Naive thymus-derived CD4-positive, alpha-beta T cell (primary cell): ENCODE data around the gene DMXL1. TPM values are rescaled to one million over a fixed set of nuclear protein-coding genes. Genes with fewer than 3 reads are reported as not detected.

Experiments
- ATAC-seq: fragments of 150-1000 bp; cut with Tn5 transposase; 2 replicates; pipeline ENCODE4 v1.10.0; 2021; ENCODE audit warnings: mild to moderate bottlenecking, moderate library complexity
- CTCF ChIA-PET: fragments of 350-600 bp; sonication (Branson Sonifier 250); formaldehyde crosslinking; loops from one replicate; lab custom pipeline; 2021; ENCODE audit warnings: antibody characterized with exemption; lab: Charles Lee
- POLR2A ChIA-PET: fragments of 350-600 bp; sonication (Branson Sonifier 250); formaldehyde crosslinking; loops from one replicate; lab custom pipeline; 2021; ENCODE audit warnings: antibody characterized with exemption, inconsistent platforms; lab: Charles Lee
- DNase-seq, 9 donors: peaks; one replicate each; pipeline versions ENCODE4 v3.0.0 to v3.0.0-alpha.2; 2020 to 2022; ENCODE audit warnings: mixed read lengths in 1 of 9
- H3K27ac ChIP-seq: one replicate; pipeline ENCODE4 v1.7.0; 2013; ENCODE audit warnings: mild to moderate bottlenecking, low read depth, low read length, moderate library complexity
- H3K27me3 ChIP-seq, 2 donors: one replicate each; pipeline ENCODE4 v1.7.0; 2013; ENCODE audit warnings: low read length in 2 of 2, mild to moderate bottlenecking in 2 of 2, moderate library complexity in 2 of 2; ENCODE audit not compliant: control insufficient read depth in 2 of 2, insufficient read depth in 2 of 2
- H3K36me3 ChIP-seq, 3 experiments: 1 replicate in 2 of 3; 2 replicates in 1 of 3; pipeline ENCODE4 v1.7.0; 2013; ENCODE audit warnings: low read length in 3 of 3, mild to moderate bottlenecking in 3 of 3, moderate library complexity in 1 of 3; ENCODE audit not compliant: insufficient read depth in 3 of 3, control insufficient read depth in 2 of 3
- H3K4me1 ChIP-seq, 2 donors: one replicate each; pipeline ENCODE4 v1.7.0; 2013; ENCODE audit warnings: low read length in 2 of 2, mild to moderate bottlenecking in 2 of 2, moderate library complexity in 1 of 2; ENCODE audit not compliant: control insufficient read depth in 2 of 2, insufficient read depth in 2 of 2
- H3K4me3 ChIP-seq: 2 replicates; pipeline ENCODE4 v1.7.0; 2013; ENCODE audit warnings: mild to moderate bottlenecking, low read length
- H3K9me3 ChIP-seq, 3 experiments: 1 replicate in 2 of 3; 2 replicates in 1 of 3; pipeline ENCODE4 v1.7.0; 2013; ENCODE audit warnings: low read length in 3 of 3; ENCODE audit not compliant: control insufficient read depth in 2 of 3
- H3K27ac Mint-ChIP-seq, 9 donors: one replicate each; pipeline ENCODE4 v1.8.0; 2020 to 2022; ENCODE audit warnings: mixed read lengths in 9 of 9, mild to moderate bottlenecking in 8 of 9, moderate library complexity in 5 of 9, inconsistent platforms in 2 of 9
- H3K27me3 Mint-ChIP-seq, 5 donors: one replicate each; pipeline ENCODE4 v1.8.0; 2021 to 2022; ENCODE audit warnings: mixed read lengths in 5 of 5, mild to moderate bottlenecking in 1 of 5
- H3K36me3 Mint-ChIP-seq, 5 donors: one replicate each; pipeline ENCODE4 v1.8.0; 2020 to 2022; ENCODE audit warnings: mixed read lengths in 5 of 5, mild to moderate bottlenecking in 3 of 5, inconsistent platforms in 1 of 5
- H3K4me1 Mint-ChIP-seq, 7 donors: one replicate each; pipeline ENCODE4 v1.8.0; 2020 to 2022; ENCODE audit warnings: mixed read lengths in 7 of 7, mild to moderate bottlenecking in 3 of 7, inconsistent platforms in 1 of 7
- H3K4me3 Mint-ChIP-seq, 10 donors: one replicate each; pipeline ENCODE4 v1.8.0; 2020 to 2022; ENCODE audit warnings: mild to moderate bottlenecking in 10 of 10, mixed read lengths in 10 of 10, moderate library complexity in 6 of 10, inconsistent platforms in 2 of 10
- H3K9me3 Mint-ChIP-seq, 11 donors: one replicate each; pipeline ENCODE4 v1.8.0; 2020 to 2022; ENCODE audit warnings: mixed read lengths in 11 of 11, mild to moderate bottlenecking in 4 of 11, inconsistent platforms in 1 of 11, moderate library complexity in 1 of 11
- intact Hi-C, 2 donors: fragments of 100-400 bp; cut with micrococcal nuclease; formaldehyde crosslinking; loops; one replicate each; pipeline ENCODE4 v1.15.1; 2023
- polyA plus RNA-seq, 2 donors: library from polyadenylated mRNA; unstranded; fragments of 300-500 nt; fragmentation: Illumina TruSeq; gene quantifications; one replicate each; pipeline ENCODE4 v1.2.3, GENCODE V29; 2021
- total RNA-seq, 6 experiments: library from RNA in 5 of 6; stranded (reverse) in 5 of 6; gene quantifications; 1 replicate in 5 of 6; 2 replicates in 1 of 6; pipeline ENCODE4 v1.2.3 and lab custom pipeline; 2021 to 2026

DMXL1 gene
- total and polyA plus RNA-seq, 7 experiments from 2014 or later = 16.5 to 40.8 (median 32.0) TPM

DNA sequence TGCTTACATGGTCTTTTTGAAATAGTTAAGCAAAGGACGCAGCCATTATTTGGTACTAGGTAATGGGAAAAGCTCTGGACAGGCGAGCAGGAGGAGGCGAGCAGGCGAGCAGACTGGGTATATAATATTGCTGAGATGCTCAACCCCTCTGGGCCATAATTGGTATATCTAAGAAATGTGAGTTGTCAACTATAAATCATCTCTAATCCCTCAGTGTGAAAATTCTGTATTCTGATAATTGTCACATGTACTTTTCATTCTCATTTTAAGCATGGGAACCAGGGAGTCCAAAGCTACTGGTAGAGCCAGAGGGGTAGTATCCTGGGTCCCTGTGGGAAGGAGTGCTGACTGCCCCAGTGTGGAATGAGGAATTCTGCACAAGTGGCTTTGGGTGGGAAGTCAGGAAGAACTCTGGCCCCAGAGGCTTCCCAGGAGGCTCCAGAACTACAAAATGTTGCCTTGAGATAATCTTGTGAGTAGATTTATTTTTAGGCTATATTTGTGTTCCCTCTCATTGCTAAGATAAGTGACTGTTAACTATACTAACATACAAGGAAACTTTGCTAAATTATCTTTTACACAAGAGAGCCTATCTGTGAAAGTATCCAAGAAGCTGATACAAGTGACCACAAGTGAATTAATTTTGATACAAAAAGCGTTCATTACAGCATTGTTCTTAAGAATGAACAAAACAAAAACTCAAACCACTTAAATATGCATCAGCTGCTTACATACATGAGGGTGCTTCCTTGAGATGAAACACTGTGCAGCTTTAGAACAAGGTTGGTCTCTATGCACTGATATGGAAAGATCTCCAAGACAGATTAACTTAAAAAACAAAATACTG lies 214.4 kb downstream of the DMXL1 start:
- peak; percentile 54 for ATAC-seq
- H3K27ac Mint-ChIP-seq = peak overlapping the region; percentile 76 to 100 (median 96)
- peaks cover 8 to 40% (median 28%) of the 10 kb centered on the region in 5 donors for H3K36me3 Mint-ChIP-seq
- H3K9me3 Mint-ChIP-seq = peaks cover 0 to 1% (median 0%) of the 10 kb centered on the region in 11 donors
- Histone ChIP-seq H3K4me3 (peak overlapping the region; percentile 22), H3K4me1 (peaks cover 96 to 97% of the 10 kb centered on the region in 2 donors), H3K27me3 (no peaks in the 10 kb centered on the region), H3K36me3 (peaks cover 0 to 7% (median 0%) of the 10 kb centered on the region in 3 experiments), H3K9me3 (no peaks in the 10 kb centered on the region), H3K27ac (peak overlapping the region; percentile 82)
- H3K27me3 Mint-ChIP-seq = no peaks in the 10 kb centered on the region
- peaks cover 84 to 100% (median 100%) of the 10 kb centered on the region in 7 donors for H3K4me1 Mint-ChIP-seq
- intact Hi-C loops = loop anchor here in 1 of 2 donors (2.0 to 5.0 kb wide), 2 partner anchors 16 to 47 kb away; no protein-coding TSS in a partner anchor
- peak in 5 of 9 donors; percentile 34 to 70 (median 43) for DNase-seq
- ChIA-PET POLR2A (interaction anchor here (0.7 to 21.1 kb wide), 5 partner anchors 14 to 149 kb away, joined by 3 to 466 read pairs (median 7); no protein-coding TSS in a partner anchor), CTCF (interaction anchor here (1.4 kb wide), 1 partner anchor 30 kb away, joined by 5 read pairs; no protein-coding TSS in a partner anchor)
- peak overlapping the region; percentile 62 to 97 (median 82) for H3K4me3 Mint-ChIP-seq

DNA sequence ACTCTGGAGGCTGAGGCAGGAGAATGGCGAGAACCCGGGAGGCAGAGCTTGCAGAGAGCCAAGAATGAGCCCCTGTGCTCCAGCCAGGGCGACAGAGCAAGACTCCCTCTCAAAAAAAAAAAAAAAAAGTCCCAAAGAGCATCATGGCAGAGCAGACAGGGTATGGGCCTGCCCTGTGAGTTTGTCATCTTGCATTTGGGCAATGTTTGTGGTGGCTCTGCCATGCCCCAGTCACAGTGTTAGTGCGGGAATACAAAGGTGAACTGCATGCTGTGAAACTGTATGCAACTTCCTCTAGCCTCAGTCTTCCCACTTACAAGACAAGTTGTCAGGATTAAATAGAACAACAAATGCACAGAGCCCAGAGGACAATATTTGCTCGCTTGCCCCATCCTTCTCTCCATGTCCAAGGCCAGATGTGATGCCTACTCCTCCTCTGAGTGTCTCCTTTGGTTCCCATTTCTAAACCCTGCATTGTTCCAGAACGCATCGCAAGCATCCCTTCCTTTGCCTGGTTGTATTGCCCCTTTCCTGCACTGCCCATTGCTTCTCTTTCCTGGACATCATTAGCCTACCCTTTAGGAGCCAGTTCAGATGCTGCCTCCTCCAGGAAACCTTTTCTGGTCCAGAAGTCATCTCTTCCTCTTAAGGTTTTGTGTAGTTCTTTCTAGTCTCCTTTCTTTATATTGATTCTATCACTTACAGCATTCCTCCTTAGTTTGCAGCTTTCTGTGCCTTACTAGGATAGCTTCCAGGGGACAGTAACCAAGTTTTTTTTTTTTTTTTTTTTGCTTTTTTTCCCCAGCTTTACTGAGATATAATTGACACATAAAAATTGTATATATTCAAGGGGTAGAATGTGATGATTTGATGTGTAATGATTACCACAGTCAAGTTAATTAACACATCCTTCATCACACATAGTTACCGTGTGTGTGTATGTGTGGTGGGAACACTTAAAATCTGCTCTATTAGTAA lies 215.9 kb downstream of the DMXL1 start:
- ChIA-PET CTCF (interaction anchor here (0.6 to 3.7 kb wide), 5 partner anchors 13 to 125 kb away, joined by 3 to 11 read pairs (median 4); no protein-coding TSS in a partner anchor), POLR2A (interaction anchor here (1.1 to 21.1 kb wide), 6 partner anchors 8 to 92 kb away, joined by 3 to 466 read pairs (median 48); no protein-coding TSS in a partner anchor)
- H3K4me1 Mint-ChIP-seq = peaks cover 83 to 100% (median 100%) of the 10 kb centered on the region in 7 donors
- DNase-seq = peak in 1 of 9 donors; percentile 43
- peak; percentile 21 for ATAC-seq
- no peaks in the 10 kb centered on the region for H3K27me3 Mint-ChIP-seq
- H3K27ac Mint-ChIP-seq = peak overlapping the region; percentile 87 to 100 (median 96)
- Histone ChIP-seq H3K4me1 (peaks cover 96% of the 10 kb centered on the region in 2 donors), H3K9me3 (no peaks in the 10 kb centered on the region), H3K27me3 (no peaks in the 10 kb centered on the region), H3K27ac (peak overlapping the region; percentile 82), H3K4me3 (peak overlapping the region; percentile 38), H3K36me3 (peaks cover 0 to 7% (median 0%) of the 10 kb centered on the region in 3 experiments)
- H3K4me3 Mint-ChIP-seq = peak overlapping the region; percentile 75 to 97 (median 84)
- H3K36me3 Mint-ChIP-seq = peaks cover 10 to 39% (median 26%) of the 10 kb centered on the region in 5 donors
- intact Hi-C loops = loop anchor here (1.0 to 5.0 kb wide), 9 partner anchors 7 to 54 kb away; no protein-coding TSS in a partner anchor
- peaks cover 0 to 6% (median 0%) of the 10 kb centered on the region in 11 donors for H3K9me3 Mint-ChIP-seq

DNA sequence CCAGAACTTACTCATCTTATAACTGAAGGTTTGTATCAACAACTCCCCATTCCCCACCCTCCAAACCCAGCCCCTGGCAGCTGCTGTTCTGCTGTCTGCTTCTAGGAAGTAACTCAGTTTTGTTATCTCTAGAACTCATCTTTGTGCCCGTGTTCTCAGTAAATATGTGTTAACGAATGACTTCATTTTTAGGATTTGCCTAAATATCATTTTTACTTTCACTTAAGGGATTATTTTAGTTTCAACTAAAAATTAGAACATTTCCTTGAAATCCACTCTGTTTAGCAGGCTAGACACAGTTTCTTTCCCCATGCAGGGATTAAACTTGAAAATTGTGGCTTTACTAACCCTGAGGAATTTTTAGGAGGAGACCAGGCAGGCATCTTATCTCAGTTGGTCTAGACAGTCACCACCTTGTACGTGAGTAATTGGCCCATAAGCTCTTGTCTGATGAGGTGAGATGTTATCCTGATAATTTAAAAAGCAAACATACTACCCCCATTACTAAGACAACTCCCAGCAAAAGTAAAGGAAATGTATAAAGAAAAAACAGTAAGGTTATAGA lies 216.7 kb downstream of the DMXL1 start:
- peaks cover 81 to 100% (median 98%) of the 10 kb centered on the region in 7 donors for H3K4me1 Mint-ChIP-seq
- intact Hi-C loops = loop anchor here (1.0 to 5.0 kb wide), 9 partner anchors 8 to 53 kb away; no protein-coding TSS in a partner anchor
- H3K36me3 Mint-ChIP-seq = peaks cover 8 to 39% (median 27%) of the 10 kb centered on the region in 5 donors
- H3K27ac Mint-ChIP-seq = peak overlapping the region; percentile 87 to 100 (median 96)
- peaks cover 0 to 6% (median 0%) of the 10 kb centered on the region in 11 donors for H3K9me3 Mint-ChIP-seq
- ATAC-seq (peak; percentile 77), DNase-seq (peak in 7 of 9 donors; percentile 48 to 81 (median 65))
- no peaks in the 10 kb centered on the region for H3K27me3 Mint-ChIP-seq
- peak overlapping the region; percentile 75 to 97 (median 84) for H3K4me3 Mint-ChIP-seq
- H3K9me3 ChIP-seq = no peaks in the 10 kb centered on the region
- H3K27ac ChIP-seq = peak overlapping the region; percentile 82
- peak overlapping the region; percentile 38 for H3K4me3 ChIP-seq
- ChIA-PET CTCF (interaction anchor here (0.6 to 3.7 kb wide), 3 partner anchors 14 to 124 kb away, joined by 3 to 11 read pairs (median 4); no protein-coding TSS in a partner anchor), POLR2A (interaction anchor here (0.6 to 15.9 kb wide), 9 partner anchors 7 to 53 kb away, joined by 3 to 227 read pairs (median 3); no protein-coding TSS in a partner anchor)
- no peaks in the 10 kb centered on the region for H3K27me3 ChIP-seq
- H3K36me3 ChIP-seq = peaks cover 0 to 5% (median 0%) of the 10 kb centered on the region in 3 experiments
- peaks cover 90 to 91% of the 10 kb centered on the region in 2 donors for H3K4me1 ChIP-seq

DNA sequence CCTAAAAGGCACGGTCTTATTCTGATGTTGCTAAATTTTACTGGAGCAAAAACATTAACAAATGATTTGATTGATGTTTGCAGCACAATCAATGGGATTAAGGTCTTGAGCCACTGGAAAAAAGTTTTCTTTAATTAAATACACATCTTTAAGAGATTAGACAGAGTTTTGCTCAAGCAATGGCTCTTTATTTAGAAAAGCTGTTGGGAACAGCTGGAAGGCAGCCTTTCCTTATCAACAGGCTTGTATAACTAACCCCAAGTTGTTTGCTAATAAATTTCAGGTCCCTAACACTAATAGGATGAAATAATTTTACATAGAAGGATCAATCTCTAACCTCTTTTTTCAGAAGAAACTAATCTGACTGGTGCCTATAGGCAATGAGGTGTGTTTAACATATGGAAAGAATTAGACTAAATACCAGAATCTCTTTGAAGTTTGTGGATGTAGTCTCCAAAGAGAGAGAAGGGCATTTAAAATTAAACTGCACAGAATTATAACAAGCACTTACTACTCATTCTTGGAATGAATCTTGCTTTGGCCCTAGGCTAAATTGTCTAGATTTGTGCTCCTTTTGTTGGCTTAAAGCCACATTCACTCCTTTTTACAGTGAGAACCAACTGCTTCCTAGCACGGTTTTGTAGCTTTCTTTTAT lies 217.6 kb downstream of the DMXL1 start:
- POLR2A ChIA-PET = interaction anchor here (0.6 to 15.9 kb wide), 12 partner anchors 8 to 52 kb away, joined by 3 to 227 read pairs (median 5); no protein-coding TSS in a partner anchor
- ATAC-seq = no peak

More for the DNA sequence above, 217.6 kb downstream of the DMXL1 start:
- Histone ChIP-seq H3K9me3 (no peaks in the 10 kb centered on the region), H3K36me3 (no peaks in the 10 kb centered on the region), H3K27me3 (no peaks in the 10 kb centered on the region), H3K27ac (peak overlapping the region; percentile 82), H3K4me3 (peak overlapping the region; percentile 47), H3K4me1 (peaks cover 81 to 82% of the 10 kb centered on the region in 2 donors)
- peaks cover 81 to 100% (median 98%) of the 10 kb centered on the region in 7 donors for H3K4me1 Mint-ChIP-seq
- H3K9me3 Mint-ChIP-seq = peaks cover 0 to 11% (median 4%) of the 10 kb centered on the region in 11 donors
- peak overlapping the region; percentile 75 to 97 (median 82) for H3K4me3 Mint-ChIP-seq
- DNase-seq = no peak
- intact Hi-C loops = loop anchor here in 1 of 2 donors (1.0 to 5.0 kb wide), 2 partner anchors 20 to 44 kb away; no protein-coding TSS in a partner anchor
- H3K27ac Mint-ChIP-seq = peak overlapping the region; percentile 87 to 100 (median 96)
- CTCF ChIA-PET = interaction anchor here (1.5 to 3.7 kb wide), 4 partner anchors 15 to 123 kb away, joined by 4 to 11 read pairs (median 7); no protein-coding TSS in a partner anchor
- H3K27me3 Mint-ChIP-seq = no peaks in the 10 kb centered on the region
- H3K36me3 Mint-ChIP-seq = peaks cover 3 to 39% (median 26%) of the 10 kb centered on the region in 5 donors
